Heart right ventricle (tissue), 16 donors: ENCODE measurements around the gene USH2A. TPM values are rescaled to one million over a fixed set of nuclear protein-coding genes. Genes with fewer than 3 reads are reported as not detected.

Experiments
- ATAC-seq, 8 donors: fragments of 200-7000 bp; cut with Tn5 transposase; one replicate each; pipeline ENCODE4 v1.9.1; 2020; ENCODE audit warnings: mild to moderate bottlenecking in 8 of 8, moderate library complexity in 8 of 8, moderate number of reproducible peaks in 1 of 8
- DNase-seq, 2 donors: peaks; one replicate each; pipeline ENCODE4 v3.0.0-alpha.2; 2020
- H3K27ac ChIP-seq, 10 donors: fragments of 200-600 bp; sonication (generic) in 2 of 10; one replicate each; pipeline versions ENCODE4 v1.5.0 to v1.8.0; 2020 to 2022; ENCODE audit warnings: mild to moderate bottlenecking in 3 of 10
- H3K27me3 ChIP-seq, 7 donors: fragments of 200-600 bp; one replicate each; pipeline ENCODE4 v1.8.0; 2021 to 2022; ENCODE audit warnings: mild to moderate bottlenecking in 2 of 7
- H3K36me3 ChIP-seq, 9 donors: fragments of 200-600 bp; sonication (generic) in 1 of 9; one replicate each; pipeline versions ENCODE4 v1.5.0 to v1.8.0; 2020 to 2022; ENCODE audit warnings: mild to moderate bottlenecking in 2 of 9
- H3K4me1 ChIP-seq, 9 donors: fragments of 200-600 bp; sonication (generic) in 1 of 9; one replicate each; pipeline versions ENCODE4 v1.5.0 to v1.8.0; 2020 to 2022; ENCODE audit warnings: mild to moderate bottlenecking in 4 of 9
- H3K4me3 ChIP-seq, 10 donors: fragments of 200-600 bp; sonication (generic) in 2 of 10; one replicate each; pipeline versions ENCODE4 v1.5.0 to v1.8.0; 2020 to 2022; ENCODE audit warnings: mild to moderate bottlenecking in 7 of 10, moderate library complexity in 2 of 10
- H3K9me3 ChIP-seq, 11 donors: fragments of 200-600 bp in 10 of 11; sonication (generic) in 2 of 11; one replicate each; pipeline versions ENCODE4 v1.5.0 to v1.8.0; 2013 to 2022; ENCODE audit warnings: mild to moderate bottlenecking in 2 of 11, control low read depth in 1 of 11, moderate library complexity in 1 of 11
- CTCF ChIP-seq, 9 donors: fragments of 200-600 bp; sonication (generic) in 2 of 9; IDR thresholded peaks; one replicate each; pipeline versions ENCODE4 v1.5.0 to v1.8.0; 2021 to 2022; ENCODE audit warnings: antibody characterized with exemption in 9 of 9, mild to moderate bottlenecking in 5 of 9, moderate library complexity in 1 of 9
- whole genome bisulfite sequencing, 2 donors: extraction: QIAGEN DNeasy Blood & Tissue Kit; methylation state at CpG; one replicate each; pipeline ENCODE4 v1.1.7; 2013; ENCODE audit warnings: inconsistent platforms in 1 of 2; 5-methylcytosine and 5-hydroxymethylcytosine counted together
- intact Hi-C, 10 donors: fragments of 100-400 bp; cut with DNase I; formaldehyde crosslinking; loops; one replicate each; pipeline versions ENCODE4 v1.11.1 to v1.14.2; 2022
- polyA plus RNA-seq, 2 donors: library from polyadenylated mRNA; stranded (reverse); fragments of 200-250 nt; gene quantifications; one replicate each; pipeline ENCODE4 v1.2.3, GENCODE V29; 2013
- total RNA-seq, 10 donors: library from RNA; stranded (reverse); fragmentation: NEBNext Ultra II Directional in 3 of 10; extraction: Animal tissue kit (Norgen Biotek cat#: 25700) in 3 of 10; gene quantifications; one replicate each; pipeline versions ENCODE4 v1.2.1 to v1.2.4, GENCODE V29; 2021 to 2023
- donor health status: Arrhythmogenic right ventricular cardiomyopathy.
- donor health status: ischemic (EF 13 %, LVEDD 7.1; RV severe dilation, severe dysfunction).
- donor health status: healthy with polysubstance abuse.
- donor health status: DM: no; HTN: yes; CAD: no.
- donor health status: DM: no; HTN: no; CAD: no.
- donor health status: ischemic (EF 25% LVEDD 6.9; RV normal size, moderate dysfunction).
- donor health status: ischemic (EF 25% LVEDD 5.7; RV mildly dilated, moderate dysfunction).
- donor health status: healthy.
- donor health status: DM: yes; HTN: yes; CAD: no.
- donor health status: Ischemic cardiomyopathy.
- donor health status: ischemic (EF 35%, LVEDD 5.7; RV mildly dilated, moderate dysfunction).
- donor health status: nonischemic (EF 11% LVEDD 7.7; RV severe dilation, severe dysfunction).
- donor health status: DM: yes; HTN: yes; CAD: no.
- donor health status: PGD.
- donor health status: ischemic (EF 29% LVEDD 5.4; RV normal size, mild dysfunction).
- donor health status: nonischemic (EF 23%, LVEDD 6.1; RV moderate dilation, normal function).

The USH2A gene
- total and polyA plus RNA-seq, 12 donors, result 0.01 to 4.9 (median 3.6) TPM

DNA sequence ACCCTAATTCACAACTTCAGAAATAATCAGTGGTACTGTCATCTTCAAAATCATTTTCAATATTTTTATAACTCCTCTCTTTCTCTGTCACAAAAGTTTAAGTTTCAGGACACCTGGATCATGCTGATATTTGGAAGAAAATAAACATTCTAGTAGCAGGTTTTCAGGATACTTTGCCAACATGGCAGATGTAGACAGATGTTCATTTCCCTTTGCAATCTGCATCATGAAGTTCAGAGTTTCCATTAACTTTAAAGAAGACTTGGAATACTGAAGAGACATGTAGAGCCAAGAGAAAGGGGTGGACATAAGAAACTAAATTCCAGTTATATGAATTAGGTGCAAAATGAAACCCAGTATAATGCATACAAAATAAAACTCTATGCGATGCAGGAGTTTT is 218.1 kb downstream of the USH2A start:
- Histone ChIP-seq H3K27me3 (no peaks in the 10 kb centered on the region), H3K4me3 (no peak overlapping the region), H3K4me1 (peaks cover 0 to 3% (median 0%) of the 10 kb centered on the region in 9 donors), H3K9me3 (no peaks in the 10 kb centered on the region), H3K27ac (no peak overlapping the region), H3K36me3 (no peaks in the 10 kb centered on the region)
- no peak for TF ChIP-seq CTCF (IDR thresholded peaks at IDR 0.05)
- 73 to 79% methylated on average over 1 of the region's 1 CpG for WGBS, 2 donors
- intact Hi-C loops, result no loop called here
- ATAC-seq, result no peak
- no peak for DNase-seq

- intact Hi-C loops, result no loop called here
- DNase-seq, result no peak
- no peak for TF ChIP-seq CTCF (IDR thresholded peaks at IDR 0.05)
- H3K4me3 ChIP-seq, result no peak overlapping the region
- H3K9me3 ChIP-seq, result no peaks in the 10 kb centered on the region
- H3K36me3 ChIP-seq, result no peaks in the 10 kb centered on the region
- no peak for ATAC-seq
- H3K27ac ChIP-seq, result no peak overlapping the region
- WGBS, 2 donors, result 54 to 60% methylated on average over 2 of the region's 2 CpGs
- H3K27me3 ChIP-seq, result no peaks in the 10 kb centered on the region
- no peaks in the 10 kb centered on the region for H3K4me1 ChIP-seq
Measured at GRCh38 chr1:216201946-216202345, 221.3 kb downstream of the USH2A start.

- ATAC-seq, result no peak
- intact Hi-C loops, result no loop called here
- no peaks in the 10 kb centered on the region for H3K9me3 ChIP-seq
- no peak for DNase-seq
- H3K27me3 ChIP-seq, result no peaks in the 10 kb centered on the region
- no peaks in the 10 kb centered on the region for H3K36me3 ChIP-seq
- no peak for TF ChIP-seq CTCF (IDR thresholded peaks at IDR 0.05)
- no peaks in the 10 kb centered on the region for H3K4me1 ChIP-seq
- H3K27ac ChIP-seq, result no peak overlapping the region
- no peak overlapping the region for H3K4me3 ChIP-seq
- 76 to 82% methylated on average over 2 to 3 of the region's 3 CpGs for WGBS, 2 donors
Measured at GRCh38 chr1:216200941-216201340, 222.3 kb downstream of the USH2A start.

GRCh38 chr1:216194721-216195120 is 228.5 kb downstream of the USH2A start:
- H3K36me3 ChIP-seq, result no peaks in the 10 kb centered on the region
- H3K9me3 ChIP-seq, result no peaks in the 10 kb centered on the region
- no peak overlapping the region for H3K4me3 ChIP-seq
- no peak for DNase-seq
- intact Hi-C loops, result no loop called here
- H3K27ac ChIP-seq, result no peak overlapping the region
- TF ChIP-seq CTCF (IDR thresholded peaks at IDR 0.05), result no peak
- WGBS, 2 donors, result 78 to 84% methylated on average over 1 of the region's 1 CpG
- ATAC-seq, result no peak
- no peaks in the 10 kb centered on the region for H3K4me1 ChIP-seq
- no peaks in the 10 kb centered on the region for H3K27me3 ChIP-seq
